Osteocyte (in vitro differentiated cells): ENCODE data around the gene DNPEP. TPM values are rescaled to one million over a fixed set of nuclear protein-coding genes. Genes with fewer than 3 reads are reported as not detected.

ENCODE experiments used
- DNase-seq: peaks from one replicate; pipeline ENCODE4 v3.0.0; 2021; ENCODE audit warnings: mixed read lengths; ENCODE audit not compliant: unreplicated experiment; ENCODE audit errors: extremely low spot score
- H3K27ac Mint-ChIP-seq: one replicate; pipeline ENCODE4 v1.8.0; 2021; ENCODE audit warnings: mild to moderate bottlenecking, mixed read lengths; ENCODE audit not compliant: unreplicated experiment
- H3K27me3 Mint-ChIP-seq: one replicate; pipeline ENCODE4 v1.8.0; 2021; ENCODE audit warnings: mixed read lengths; ENCODE audit not compliant: unreplicated experiment
- H3K36me3 Mint-ChIP-seq: one replicate; pipeline ENCODE4 v1.8.0; 2021; ENCODE audit warnings: mixed read lengths; ENCODE audit not compliant: unreplicated experiment
- H3K4me1 Mint-ChIP-seq: one replicate; pipeline ENCODE4 v1.8.0; 2021; ENCODE audit warnings: mixed read lengths; ENCODE audit not compliant: unreplicated experiment
- H3K4me3 Mint-ChIP-seq: one replicate; pipeline ENCODE4 v1.8.0; 2021; ENCODE audit warnings: mild to moderate bottlenecking, moderate library complexity, mixed read lengths; ENCODE audit not compliant: unreplicated experiment
- H3K9me3 Mint-ChIP-seq: one replicate; pipeline ENCODE4 v1.8.0; 2021; ENCODE audit warnings: mixed read lengths; ENCODE audit not compliant: unreplicated experiment
- CTCF ChIP-seq: fragments of 200-600 bp; sonication (generic); IDR thresholded peaks from 2 replicates; pipeline ENCODE4 v1.5.0; 2021; ENCODE audit warnings: antibody characterized with exemption, mild to moderate bottlenecking, moderate library complexity
- total RNA-seq: library from RNA; stranded (reverse); gene quantifications from 2 replicates; pipeline ENCODE4 v1.2.1, GENCODE V29; 2021

Gene DNPEP
- total RNA-seq, 1 donor from 2014 or later = 73.2 TPM

GRCh38 chr2:219384859-219385258 is 2.9 kb downstream of the DNPEP start:
- Mint-ChIP-seq H3K4me1 (peaks cover 12% of the 10 kb centered on the region), H3K36me3 (peaks cover 28% of the 10 kb centered on the region), H3K9me3 (no peaks in the 10 kb centered on the region), H3K4me3 (no peak overlapping the region), H3K27me3 (no peaks in the 10 kb centered on the region), H3K27ac (no peak overlapping the region)
- no peak for DNase-seq
- no peak for TF ChIP-seq CTCF

- DNase-seq = no peak
- H3K4me1 Mint-ChIP-seq = peaks cover 12% of the 10 kb centered on the region
- peaks cover 28% of the 10 kb centered on the region for H3K36me3 Mint-ChIP-seq
- H3K4me3 Mint-ChIP-seq = no peak overlapping the region
- H3K27ac Mint-ChIP-seq = no peak overlapping the region
- TF ChIP-seq CTCF = no peak
- no peaks in the 10 kb centered on the region for H3K9me3 Mint-ChIP-seq
- H3K27me3 Mint-ChIP-seq = no peaks in the 10 kb centered on the region
Measured at GRCh38 chr2:219384083-219384713, 3.5 kb downstream of the DNPEP start.

- Mint-ChIP-seq H3K4me3 (no peak overlapping the region), H3K36me3 (peaks cover 37% of the 10 kb centered on the region)
Measured at GRCh38 chr2:219381448-219381847, 6.3 kb downstream of the DNPEP start.

GRCh38 chr2:219380926-219381325 is 6.8 kb downstream of the DNPEP start:
- Mint-ChIP-seq H3K4me1 (no peaks in the 10 kb centered on the region), H3K36me3 (peaks cover 37% of the 10 kb centered on the region)
- TF ChIP-seq CTCF = no peak

More at GRCh38 chr2:219381448-219381847, 6.3 kb downstream of the DNPEP start:
- Mint-ChIP-seq H3K27me3 (no peaks in the 10 kb centered on the region), H3K27ac (no peak overlapping the region), H3K9me3 (no peaks in the 10 kb centered on the region), H3K4me1 (no peaks in the 10 kb centered on the region)
- DNase-seq = no peak
- TF ChIP-seq CTCF = no peak

GRCh38 chr2:219378163-219378851 is 9.4 kb downstream of the DNPEP start:
- no peaks in the 10 kb centered on the region for H3K27me3 Mint-ChIP-seq
- no peak for DNase-seq

More at GRCh38 chr2:219380926-219381325, 6.8 kb downstream of the DNPEP start:
- Mint-ChIP-seq H3K27me3 (no peaks in the 10 kb centered on the region), H3K9me3 (no peaks in the 10 kb centered on the region), H3K27ac (no peak overlapping the region), H3K4me3 (no peak overlapping the region)
- no peak for DNase-seq

More at GRCh38 chr2:219378163-219378851, 9.4 kb downstream of the DNPEP start:
- TF ChIP-seq CTCF = no peak
- no peak overlapping the region for H3K27ac Mint-ChIP-seq
- H3K9me3 Mint-ChIP-seq = no peaks in the 10 kb centered on the region
- H3K4me3 Mint-ChIP-seq = no peak overlapping the region
- peaks cover 42% of the 10 kb centered on the region for H3K36me3 Mint-ChIP-seq
- H3K4me1 Mint-ChIP-seq = no peaks in the 10 kb centered on the region
